Neuronal stem cell (in vitro differentiated cells): ENCODE data around the gene NOS1.

Experiments
- DNase-seq: peaks from one replicate; pipeline ENCODE4 v3.0.0-alpha.2; 2013; ENCODE audit warnings: low spot score
- H2AFZ ChIP-seq: one replicate; pipeline ENCODE4 v1.6.1; 2013; ENCODE audit warnings: mild to moderate bottlenecking, low read length, inconsistent platforms
- H2AK5ac ChIP-seq: 2 replicates; pipeline ENCODE4 v1.6.1; 2013; ENCODE audit warnings: low read depth, mild to moderate bottlenecking, inconsistent platforms, low read length, moderate library complexity, mixed read lengths
- H2BK120ac ChIP-seq: 2 replicates; pipeline ENCODE4 v1.6.1; 2013; ENCODE audit warnings: low read depth, mild to moderate bottlenecking, inconsistent platforms, low read length, moderate library complexity, mixed read lengths
- H2BK12ac ChIP-seq: one replicate; pipeline ENCODE4 v1.6.1; 2013; ENCODE audit warnings: low read length, inconsistent platforms
- H2BK15ac ChIP-seq: 2 replicates; pipeline ENCODE4 v1.6.1; 2013; ENCODE audit warnings: mild to moderate bottlenecking, low read length, inconsistent platforms, mixed read lengths
- H2BK5ac ChIP-seq: one replicate; pipeline ENCODE4 v1.6.1; 2013; ENCODE audit warnings: inconsistent platforms, mild to moderate bottlenecking, low read length, moderate library complexity
- H3K14ac ChIP-seq: one replicate; pipeline ENCODE4 v1.6.1; 2013; ENCODE audit warnings: low read length, inconsistent platforms
- H3K18ac ChIP-seq: 2 replicates; pipeline ENCODE4 v1.6.1; 2013; ENCODE audit warnings: low read length, inconsistent platforms
- H3K23ac ChIP-seq: 2 replicates; pipeline ENCODE4 v1.6.1; 2013; ENCODE audit warnings: low read depth, mild to moderate bottlenecking, mixed read lengths, low read length, inconsistent platforms; ENCODE audit not compliant: poor library complexity
- H3K27ac ChIP-seq: replicated peaks from 3 replicates; pipeline ENCODE4 v1.5.1; 2013; ENCODE audit warnings: low read length, inconsistent platforms
- H3K27me3 ChIP-seq, 3 experiments: 2 replicates each; pipeline ENCODE4 v1.6.1; 2013; ENCODE audit warnings: low read length in 3 of 3, mild to moderate bottlenecking in 2 of 3, inconsistent platforms in 1 of 3, low read depth in 1 of 3, mixed read lengths in 1 of 3, moderate library complexity in 1 of 3; ENCODE audit not compliant: control insufficient read depth in 3 of 3, insufficient read depth in 3 of 3
- H3K36me3 ChIP-seq, 2 donors: replicated peaks in 1 of 2; 2 replicates each; pipeline ENCODE4 v1.6.1; 2013; ENCODE audit warnings: low read length in 2 of 2; ENCODE audit not compliant: control insufficient read depth in 2 of 2, insufficient read depth in 2 of 2
- H3K4ac ChIP-seq: 2 replicates; pipeline ENCODE4 v1.6.1; 2013; ENCODE audit warnings: inconsistent platforms, mild to moderate bottlenecking, low read length, moderate library complexity
- H3K4me1 ChIP-seq, 2 donors: 1 replicate in 1 of 2; 2 replicates in 1 of 2; pipeline ENCODE4 v1.6.1; 2013; ENCODE audit warnings: low read length in 2 of 2, low read depth in 1 of 2; ENCODE audit not compliant: control insufficient read depth in 2 of 2, insufficient read depth in 1 of 2
- H3K4me2 ChIP-seq: one replicate; pipeline ENCODE4 v1.6.1; 2013; ENCODE audit warnings: mild to moderate bottlenecking, low read length, inconsistent platforms; ENCODE audit not compliant: insufficient read depth, poor library complexity, severe bottlenecking
- H3K4me3 ChIP-seq, 2 donors: 2 replicates each; pipeline ENCODE4 v1.5.1; 2013; ENCODE audit warnings: low read length in 2 of 2, mild to moderate bottlenecking in 2 of 2, inconsistent platforms in 1 of 2, moderate library complexity in 1 of 2
- H3K79me1 ChIP-seq: one replicate; pipeline ENCODE4 v1.6.1; 2013; ENCODE audit warnings: low read depth, mild to moderate bottlenecking, inconsistent platforms, low read length, moderate library complexity
- H3K9ac ChIP-seq: one replicate; pipeline ENCODE4 v1.6.1; 2013; ENCODE audit warnings: mild to moderate bottlenecking, low read depth, low read length, inconsistent platforms; ENCODE audit not compliant: poor library complexity
- H3K9me3 ChIP-seq, 2 donors: replicated peaks in 1 of 2; 2 replicates each; pipeline versions ENCODE3 to v1.6.1; 2013; ENCODE audit warnings: low read length in 2 of 2, mild to moderate bottlenecking in 2 of 2, inconsistent platforms in 1 of 2, low read depth in 1 of 2, mixed read lengths in 1 of 2, moderate library complexity in 1 of 2; ENCODE audit not compliant: control insufficient read depth in 2 of 2, insufficient read depth in 1 of 2
- H4K8ac ChIP-seq: one replicate; pipeline ENCODE4 v1.6.1; 2013; ENCODE audit warnings: low read depth, mild to moderate bottlenecking, inconsistent platforms, low read length, moderate library complexity
- H4K91ac ChIP-seq: one replicate; pipeline ENCODE4 v1.6.1; 2013; ENCODE audit warnings: low read length, low read depth, mild to moderate bottlenecking, inconsistent platforms; ENCODE audit not compliant: poor library complexity
- WGBS, 2 donors: extraction: QIAGEN DNeasy Blood & Tissue Kit; methylation state at CpG; one replicate each; pipeline ENCODE4 v1.1.7; 2013; ENCODE audit warnings: missing lambda C conversion rate in 2 of 2, mixed read lengths in 1 of 2; ENCODE audit not compliant: insufficient read length in 2 of 2, insufficient replicate concordance in 1 of 2; ENCODE audit errors: extremely low coverage in 2 of 2; 5-methylcytosine and 5-hydroxymethylcytosine counted together

The NOS1 gene

GRCh38 chr12:117166107-117166506 is 195.3 kb downstream of the NOS1 start:
- H3K18ac ChIP-seq: no peak overlapping the region
- no peak overlapping the region for H2BK15ac ChIP-seq
- peaks cover 46 to 97% of the 10 kb centered on the region in 2 donors for H3K36me3 ChIP-seq
- DNase-seq: no peak
- no peak overlapping the region for H2BK12ac ChIP-seq
- H3K23ac ChIP-seq: no peak overlapping the region
- no peak overlapping the region for H4K91ac ChIP-seq
- no peak overlapping the region for H3K14ac ChIP-seq
- H2BK5ac ChIP-seq: no peak overlapping the region
- H3K9ac ChIP-seq: no peak overlapping the region
- no peak overlapping the region for H3K4ac ChIP-seq
- no CpG with 5 or more reads among the region's 4 CpGs for WGBS, 2 donors
- H3K4me2 ChIP-seq: no peak overlapping the region
- H3K79me1 ChIP-seq: no peaks in the 10 kb centered on the region
- H3K4me3 ChIP-seq: no peak overlapping the region
- H3K9me3 ChIP-seq: no peaks in the 10 kb centered on the region
- H3K27me3 ChIP-seq: no peaks in the 10 kb centered on the region
- H2BK120ac ChIP-seq: no peak overlapping the region
- H2AK5ac ChIP-seq: no peak overlapping the region
- no peak overlapping the region for H3K27ac ChIP-seq
- no peak overlapping the region for H4K8ac ChIP-seq
- H3K4me1 ChIP-seq: no peaks in the 10 kb centered on the region
- H2AFZ ChIP-seq: no peak overlapping the region

GRCh38 chr12:117165342-117165741 is 196.1 kb downstream of the NOS1 start:
- Histone ChIP-seq H2AFZ (no peak overlapping the region), H3K79me1 (no peaks in the 10 kb centered on the region), H2AK5ac (no peak overlapping the region), H3K9ac (no peak overlapping the region), H3K18ac (no peak overlapping the region), H3K4ac (no peak overlapping the region), H3K14ac (no peak overlapping the region), H3K4me3 (no peak overlapping the region), H3K36me3 (peaks cover 45 to 97% of the 10 kb centered on the region in 2 donors), H3K9me3 (no peaks in the 10 kb centered on the region), H3K27me3 (no peaks in the 10 kb centered on the region), H3K27ac (no peak overlapping the region), H2BK5ac (no peak overlapping the region), H3K4me2 (no peak overlapping the region), H4K8ac (no peak overlapping the region), H2BK15ac (no peak overlapping the region), H2BK120ac (no peak overlapping the region), H3K23ac (no peak overlapping the region), H3K4me1 (no peaks in the 10 kb centered on the region), H4K91ac (no peak overlapping the region), H2BK12ac (no peak overlapping the region)
- WGBS, 2 donors: no CpG with 5 or more reads among the region's 5 CpGs
- DNase-seq: no peak

GRCh38 chr12:117162633-117163032 is 198.8 kb downstream of the NOS1 start:
- no peak overlapping the region for H3K4me3 ChIP-seq
- no peak overlapping the region for H3K4me2 ChIP-seq
- H2BK120ac ChIP-seq: no peak overlapping the region
- H3K9ac ChIP-seq: no peak overlapping the region
- no peak overlapping the region for H3K18ac ChIP-seq
- no peaks in the 10 kb centered on the region for H3K4me1 ChIP-seq
- H3K36me3 ChIP-seq: peaks cover 63 to 100% of the 10 kb centered on the region in 2 donors
- no peak overlapping the region for H2BK12ac ChIP-seq
- H3K23ac ChIP-seq: no peak overlapping the region
- no peak for DNase-seq
- H3K4ac ChIP-seq: no peak overlapping the region
- H3K9me3 ChIP-seq: no peaks in the 10 kb centered on the region
- WGBS, 2 donors: no CpG with 5 or more reads among the region's 7 CpGs
- no peak overlapping the region for H2BK15ac ChIP-seq
- no peaks in the 10 kb centered on the region for H3K27me3 ChIP-seq
- H3K79me1 ChIP-seq: no peaks in the 10 kb centered on the region
- no peak overlapping the region for H3K27ac ChIP-seq
- H4K8ac ChIP-seq: no peak overlapping the region
- no peak overlapping the region for H3K14ac ChIP-seq
- H2AFZ ChIP-seq: no peak overlapping the region
- H2BK5ac ChIP-seq: no peak overlapping the region
- H2AK5ac ChIP-seq: no peak overlapping the region
- H4K91ac ChIP-seq: no peak overlapping the region

GRCh38 chr12:117162167-117162539 is 199.3 kb downstream of the NOS1 start:
- no peak overlapping the region for H3K18ac ChIP-seq
- no peak overlapping the region for H4K8ac ChIP-seq
- H3K4me3 ChIP-seq: no peak overlapping the region
- no CpG with 5 or more reads among the region's 8 CpGs for WGBS, 2 donors
- H2AFZ ChIP-seq: no peak overlapping the region
- H3K4me2 ChIP-seq: no peak overlapping the region
- no peak overlapping the region for H2BK5ac ChIP-seq
- H3K9me3 ChIP-seq: no peaks in the 10 kb centered on the region
- H3K14ac ChIP-seq: no peak overlapping the region
- H2BK12ac ChIP-seq: no peak overlapping the region
- no peaks in the 10 kb centered on the region for H3K27me3 ChIP-seq
- no peak overlapping the region for H3K4ac ChIP-seq
- H3K79me1 ChIP-seq: no peaks in the 10 kb centered on the region
- no peak overlapping the region for H2AK5ac ChIP-seq
- no peak overlapping the region for H3K27ac ChIP-seq
- no peak overlapping the region for H2BK120ac ChIP-seq
- no peak overlapping the region for H3K9ac ChIP-seq
- H3K4me1 ChIP-seq: no peaks in the 10 kb centered on the region
- no peak for DNase-seq
- peaks cover 63 to 100% of the 10 kb centered on the region in 2 donors for H3K36me3 ChIP-seq
- no peak overlapping the region for H2BK15ac ChIP-seq
- no peak overlapping the region for H4K91ac ChIP-seq
- no peak overlapping the region for H3K23ac ChIP-seq
